K562 (cell line): ENCODE measurements around the gene NDUFAF8. TPM values are rescaled to one million over a fixed set of nuclear protein-coding genes. Genes with fewer than 3 reads are reported as not detected.

Experiments used
- ATAC-seq: fragments of 200-7000 bp; cut with Tn5 transposase; 3 replicates; pipeline ENCODE4 v1.9.1; 2020; ENCODE audit warnings: moderate library complexity
- BruUV-seq: library from RNA; stranded (reverse); fragments of 400-500 nt; replicated peaks from 2 replicates; lab custom pipeline; 2021; lab: Mats Ljungman, UMichigan
- CTCF ChIA-PET: fragments of 300-600 bp; formaldehyde crosslinking; extraction: SDS; loops from one replicate; lab custom pipeline; 2021; ENCODE audit warnings: low intra/inter-chr PET ratio; lab: Yijun Ruan, JAX
- POLR2A ChIA-PET: fragments of 300-600, 350-650 bp; sonication (Branson Sonifier 250); formaldehyde crosslinking; extraction: SDS; loops from one replicate; lab custom pipeline; 2021; ENCODE audit warnings: antibody characterized with exemption, inconsistent platforms; lab: Yijun Ruan, JAX
- DNase-seq, 4 experiments: peaks; one replicate each; pipeline versions ENCODE4 v3.0.0 to v3.0.0-alpha.2; 2011 to 2018; ENCODE audit warnings: low spot score in 3 of 4, mixed read lengths in 3 of 4; ENCODE audit errors: extremely low read depth in 1 of 4
- FAIRE-seq: peaks from 2 replicates; lab custom pipeline; 2011; peaks lifted over from hg19 to GRCh38; lab: Jason Lieb, UNC
- H2AFZ ChIP-seq: 2 replicates; pipeline ENCODE4 v1.6.0; 2011; ENCODE audit warnings: low read depth, low read length, control low read depth, inconsistent platforms
- H3K27ac ChIP-seq: fragments of 200-600 bp; 3 replicates; pipeline ENCODE4 v1.8.0; 2011; ENCODE audit warnings: low read depth, mild to moderate bottlenecking, control low read depth, inconsistent platforms, low read length, moderate library complexity, mixed read lengths; ENCODE audit errors: extremely low read depth
- H3K27me3 ChIP-seq, 2 experiments: fragments of 300-600 bp in 1 of 2; 2 replicates in 1 of 2; 3 replicates in 1 of 2; pipeline versions ENCODE4 v1.6.0 to v1.8.0; 2011; ENCODE audit warnings: inconsistent platforms in 2 of 2, low read length in 2 of 2, mild to moderate bottlenecking in 1 of 2, mixed read lengths in 1 of 2, moderate library complexity in 1 of 2; ENCODE audit not compliant: control insufficient read depth in 2 of 2, insufficient read depth in 2 of 2
- H3K36me3 ChIP-seq: fragments of 300-600 bp; 3 replicates; pipeline ENCODE4 v1.8.0; 2011; ENCODE audit warnings: mild to moderate bottlenecking, low read length, inconsistent platforms; ENCODE audit not compliant: control insufficient read depth, insufficient read depth
- H3K4me1 ChIP-seq, 2 experiments: fragments of 200-600 bp in 1 of 2; replicated peaks in 1 of 2; 2 replicates in 1 of 2; 3 replicates in 1 of 2; pipeline versions ENCODE4 v1.5.1 to v1.8.0; 2011; ENCODE audit warnings: inconsistent platforms in 2 of 2, low read length in 2 of 2, mild to moderate bottlenecking in 1 of 2, mixed read lengths in 1 of 2, moderate library complexity in 1 of 2; ENCODE audit not compliant: control insufficient read depth in 2 of 2, insufficient read depth in 2 of 2
- H3K4me2 ChIP-seq: 2 replicates; pipeline ENCODE4 v1.6.1; 2011; ENCODE audit warnings: low read length, control low read depth, inconsistent platforms, mixed read lengths; ENCODE audit not compliant: insufficient read depth
- H3K4me3 ChIP-seq: fragments of 200-600 bp; sonication (generic), shearing (Covaris generic); 2 replicates; pipeline ENCODE4 v1.5.1; 2016; ENCODE audit warnings: control low read depth, inconsistent platforms
- H3K79me2 ChIP-seq: fragments of 200-600 bp; 3 replicates; pipeline ENCODE4 v1.8.0; 2011; ENCODE audit warnings: low read length, inconsistent platforms; ENCODE audit not compliant: control insufficient read depth, insufficient read depth
- H3K9ac ChIP-seq, 2 experiments: 2 replicates each; pipeline versions ENCODE4 v1.6.0 to v1.6.1; 2011; ENCODE audit warnings: low read depth in 2 of 2, low read length in 2 of 2, control low read depth in 1 of 2, inconsistent platforms in 1 of 2, mild to moderate bottlenecking in 1 of 2, mixed read lengths in 1 of 2; ENCODE audit not compliant: insufficient read depth in 1 of 2
- H3K9me1 ChIP-seq: one replicate; pipeline ENCODE4 v1.6.0; 2011; ENCODE audit warnings: inconsistent platforms, mild to moderate bottlenecking, low read length, moderate library complexity; ENCODE audit not compliant: control insufficient read depth, insufficient read depth
- H3K9me3 ChIP-seq: replicated peaks from 2 replicates; pipeline ENCODE4 v1.5.1; 2011; ENCODE audit warnings: low read depth, low read length, inconsistent platforms; ENCODE audit not compliant: control insufficient read depth, insufficient read depth
- H4K20me1 ChIP-seq: replicated peaks from 2 replicates; pipeline ENCODE4 v1.6.1; 2011; ENCODE audit warnings: low read length, inconsistent platforms, mixed read lengths; ENCODE audit not compliant: control insufficient read depth, insufficient read depth
- GABPB2 ChIP-seq: fragments of 250-450 bp; sonication (Bioruptor Pico); conservative IDR thresholded peaks from 2 replicates; pipeline ENCODE4 v1.5.1; 2021; ENCODE audit warnings: mild to moderate bottlenecking
- HNRNPL ChIP-seq: fragments of 200-400 bp; formaldehyde crosslinking; IDR thresholded peaks from 2 replicates; pipeline ENCODE4 v1.6.1; 2017; ENCODE audit warnings: low read depth, mild to moderate bottlenecking, low read length
- MTA2 ChIP-seq: fragments of 450-650 bp; IDR thresholded peaks from 2 replicates; pipeline ENCODE4 v1.6.1; 2016; ENCODE audit warnings: low read depth
- PRPF4 ChIP-seq: fragments of 200-400 bp; formaldehyde crosslinking; IDR thresholded peaks from one replicate; pipeline ENCODE4 v1.6.1; 2017; ENCODE audit warnings: low read length, low read depth, mild to moderate bottlenecking; ENCODE audit not compliant: insufficient read depth, poor library complexity, severe bottlenecking
- ZNF143 ChIP-seq: sonication (generic); formaldehyde crosslinking; IDR thresholded peaks from 2 replicates; pipeline ENCODE4 v1.9.0; 2022; ENCODE audit warnings: mild to moderate bottlenecking, missing genetic modification reagents
- ZNF184 ChIP-seq: sonication (generic); formaldehyde crosslinking; IDR thresholded peaks from 2 replicates; pipeline ENCODE4 v1.5.0; 2020; ENCODE audit warnings: missing genetic modification reagents
- WGBS: fragments of 100-300 bp; shearing (Covaris generic); methylation state at CpG from one replicate; pipeline ENCODE4 v1.1.6; 2016; ENCODE audit warnings: low coverage, mixed read lengths; ENCODE audit not compliant: insufficient coverage; ENCODE audit errors: missing lambda C conversion rate; 5-methylcytosine and 5-hydroxymethylcytosine counted together
- in situ Hi-C: fragments of 300-500 bp; cut with MboI; formaldehyde crosslinking; loops from 4 replicates; pipeline ENCODE4 v1.15.0; 2018; ENCODE audit warnings: inconsistent platforms, mixed read lengths
- intact Hi-C: fragments of 100-400 bp; cut with micrococcal nuclease; formaldehyde crosslinking; loops from 2 replicates; pipeline ENCODE4 v1.14.2; 2022
- polyA plus RNA-seq, 8 experiments: library from polyadenylated mRNA; depleted of rRNA in 4 of 8; stranded (reverse) in 5 of 8; unstranded in 3 of 8; fragments of >200 nt; fragmentation: Nextera tagmentation in 2 of 8; fragmentation: Illumina TruSeq in 1 of 8; extraction: Ambion mirVana in 2 of 8; extraction: Trizol in 1 of 8; gene quantifications; 2 replicates each; pipeline versions ENCODE4 v1.2.1 to v1.2.3, GENCODE V29; 2011 to 2014; ENCODE audit warnings: inconsistent platforms in 1 of 8, missing spikeins in 1 of 8
- total RNA-seq, 7 experiments: library from RNA; depleted of rRNA in 6 of 7; stranded (reverse); fragments of >200 nt in 6 of 7; fragmentation: Illumina TruSeq in 2 of 7; extraction: Trizol in 2 of 7; gene quantifications; 2 replicates each; pipeline versions ENCODE4 v1.2.1 to v1.2.3, GENCODE V29; 2011 to 2021; ENCODE audit warnings: low replicate concordance in 1 of 7

The NDUFAF8 gene
- total and polyA plus RNA-seq, 9 of the 15 experiments (the other 6 are each of a cell fraction or from before 2014, with no cell fraction given) = 13.5 to 144 (median 90.0) TPM

GRCh38 chr17:81233316-81233715 lies 5.8 kb upstream of the NDUFAF8 start:
- H3K4me1 ChIP-seq = peaks cover 24 to 84% of the 10 kb centered on the region in 2 experiments
- ATAC-seq (no peak), FAIRE-seq (no peak), DNase-seq (no peak)
- H3K9me3 ChIP-seq = no peaks in the 10 kb centered on the region
- no TSS peak for BruUV-seq
- TF ChIP-seq GABPB2 (no peak), HNRNPL (no peak), ZNF184 (CRISPR knock-in tag) (no peak), ZNF143 (CRISPR knock-in tag) (no peak), MTA2 (no peak), PRPF4 (no peak)
- H3K79me2 ChIP-seq = peaks cover 4% of the 10 kb centered on the region; the same call in 2 of the 3 replicates
- ChIA-PET POLR2A (interaction anchor here (0.8 kb wide), 1 partner anchor 42 kb away, joined by 3 read pairs; no protein-coding TSS in a partner anchor), CTCF (no interaction called here)
- H3K9me1 ChIP-seq = peaks cover 9% of the 10 kb centered on the region
- H3K27me3 ChIP-seq = no peaks in the 10 kb centered on the region
- WGBS = 90% methylated on average over 12 of the region's 17 CpGs
- peaks cover 32% of the 10 kb centered on the region for H4K20me1 ChIP-seq
- in situ Hi-C loops = loop anchor here (25.0 kb wide), 1 partner anchor 96 kb away; no protein-coding TSS in a partner anchor
- H2AFZ ChIP-seq = no peak overlapping the region
- H3K9ac ChIP-seq = no peak overlapping the region; a peak in 1 of 4 replicates
- H3K4me3 ChIP-seq = no peak overlapping the region
- no peak overlapping the region for H3K4me2 ChIP-seq
- intact Hi-C loops = loop anchor here (10.0 kb wide), 1 partner anchor 219 kb away; no protein-coding TSS in a partner anchor
- no peak overlapping the region for H3K27ac ChIP-seq
- peaks cover 29% of the 10 kb centered on the region; the same call in 2 of the 3 replicates for H3K36me3 ChIP-seq
